Peyer's patch (tissue), 4 donors: Measurements from ENCODE around the gene ANKIB1. TPM values are rescaled to one million over a fixed set of nuclear protein-coding genes. Genes with fewer than 3 reads are reported as not detected.
A peak's percentile ranks its signal among the peaks of the same experiment; 100 is the strongest.

ENCODE experiments used
- DNase-seq, 3 donors: peaks; one replicate each; pipeline ENCODE4 v3.0.0-alpha.2; 2017 to 2019
- H3K27ac ChIP-seq, 4 donors: fragments of 200-600 bp; sonication (generic); one replicate each; pipeline ENCODE4 v1.5.1; 2016 to 2019
- H3K27me3 ChIP-seq, 2 donors: fragments of 200-600 bp; sonication (generic); one replicate each; pipeline ENCODE4 v1.5.1; 2019
- H3K36me3 ChIP-seq, 3 donors: fragments of 200-600 bp; sonication (generic); one replicate each; pipeline ENCODE4 v1.5.1; 2016 to 2019
- H3K4me1 ChIP-seq, 4 donors: fragments of 200-600 bp; sonication (generic); one replicate each; pipeline ENCODE4 v1.5.1; 2016 to 2019
- H3K4me3 ChIP-seq, 4 donors: fragments of 200-600 bp; sonication (generic); 1 replicate in 3 of 4; 2 replicates in 1 of 4; pipeline ENCODE4 v1.5.1; 2016 to 2019; ENCODE audit warnings: mild to moderate bottlenecking in 1 of 4
- H3K9me3 ChIP-seq, 4 donors: fragments of 200-600 bp; sonication (generic); one replicate each; pipeline ENCODE4 v1.5.1; 2016 to 2019; ENCODE audit warnings: mild to moderate bottlenecking in 1 of 4
- POLR2A ChIP-seq, 2 donors: fragments of 450-650 bp; IDR thresholded peaks; one replicate each; pipeline ENCODE4 v1.5.1; 2017; ENCODE audit warnings: antibody characterized with exemption in 2 of 2, mild to moderate bottlenecking in 2 of 2, moderate library complexity in 2 of 2
- total RNA-seq, 4 donors: library from RNA; depleted of rRNA; stranded (reverse); fragments of >200 nt; gene quantifications; one replicate each; pipeline ENCODE4 v1.1.0, GENCODE V29; 2016
- TF ChIP-seq, protein P1 (sequence below), 6 experiments: fragments of 450-650 bp in 4 of 6; fragments of 200-600 bp in 2 of 6; sonication (generic) in 1 of 6; IDR thresholded peaks; one replicate each; pipeline ENCODE4 v1.5.1; 2017 to 2019; ENCODE audit warnings: antibody characterized with exemption in 6 of 6, mild to moderate bottlenecking in 3 of 6, moderate library complexity in 1 of 6

Gene ANKIB1
- 10 to 100 TPM; 37.8 to 82.5 (median 47.1) TPM for total RNA-seq

DNA sequence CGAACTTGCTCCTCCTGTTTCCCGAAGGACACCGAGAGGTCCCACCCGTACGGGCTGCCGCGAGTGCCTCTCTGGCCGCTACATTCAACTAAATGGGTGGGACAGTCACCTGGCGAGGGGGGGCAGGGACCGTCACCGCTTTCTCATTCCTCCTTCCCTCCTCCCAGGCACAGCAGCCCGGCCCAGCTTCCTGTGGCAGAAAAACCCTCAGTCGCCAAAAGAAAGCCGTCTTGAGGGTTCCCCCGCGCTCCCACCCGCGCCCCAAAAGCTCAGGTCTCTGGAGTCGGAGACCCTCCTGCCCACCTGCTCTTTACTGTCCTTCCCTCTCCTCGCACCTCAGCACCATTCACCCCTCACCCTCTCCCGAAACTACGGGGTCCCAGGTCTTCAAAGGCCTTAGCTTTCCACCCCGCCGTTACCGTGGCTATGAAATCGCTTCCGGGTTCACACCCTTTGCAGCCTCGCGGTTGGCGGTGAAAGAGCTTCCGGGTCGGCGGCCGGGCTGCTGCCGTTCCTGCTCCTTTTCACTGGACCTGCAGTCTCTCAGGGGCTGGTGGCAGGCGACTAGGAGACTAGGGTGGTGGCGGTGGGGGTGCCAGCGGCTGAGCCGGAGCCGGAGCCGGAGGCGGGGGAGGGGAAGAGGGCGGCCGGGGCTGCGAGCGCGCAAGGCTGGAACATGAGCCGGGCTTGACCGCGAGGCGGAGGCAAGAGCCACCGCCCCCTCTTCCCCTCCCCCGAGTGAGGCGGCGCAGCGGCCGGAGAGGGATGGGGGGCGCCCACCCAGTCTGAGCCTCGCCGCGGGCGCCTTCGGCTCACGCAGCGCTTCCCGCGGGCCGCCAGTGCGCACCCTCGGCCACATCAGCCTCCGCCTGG, at the start of gene ANKIB1, which contains the start of gene KRIT1:
Gene ANKIB1 (plus strand): TSS at position 488 of the 873 bp plus-strand sequence. CDS start 49,005 bp downstream, outside the sequence.
Gene KRIT1 (minus strand): TSS at position 428 of the 873 bp plus-strand sequence. CDS start 3,779 bp downstream, outside the sequence.
- no peaks in the 10 kb centered on the region for H3K9me3 ChIP-seq
- peak; percentile 88 to 95 (median 91) for DNase-seq
- peak; percentile 24 to 48 for TF ChIP-seq POLR2A (IDR thresholded peaks at IDR 0.05)
- TF ChIP-seq, protein P1, sequence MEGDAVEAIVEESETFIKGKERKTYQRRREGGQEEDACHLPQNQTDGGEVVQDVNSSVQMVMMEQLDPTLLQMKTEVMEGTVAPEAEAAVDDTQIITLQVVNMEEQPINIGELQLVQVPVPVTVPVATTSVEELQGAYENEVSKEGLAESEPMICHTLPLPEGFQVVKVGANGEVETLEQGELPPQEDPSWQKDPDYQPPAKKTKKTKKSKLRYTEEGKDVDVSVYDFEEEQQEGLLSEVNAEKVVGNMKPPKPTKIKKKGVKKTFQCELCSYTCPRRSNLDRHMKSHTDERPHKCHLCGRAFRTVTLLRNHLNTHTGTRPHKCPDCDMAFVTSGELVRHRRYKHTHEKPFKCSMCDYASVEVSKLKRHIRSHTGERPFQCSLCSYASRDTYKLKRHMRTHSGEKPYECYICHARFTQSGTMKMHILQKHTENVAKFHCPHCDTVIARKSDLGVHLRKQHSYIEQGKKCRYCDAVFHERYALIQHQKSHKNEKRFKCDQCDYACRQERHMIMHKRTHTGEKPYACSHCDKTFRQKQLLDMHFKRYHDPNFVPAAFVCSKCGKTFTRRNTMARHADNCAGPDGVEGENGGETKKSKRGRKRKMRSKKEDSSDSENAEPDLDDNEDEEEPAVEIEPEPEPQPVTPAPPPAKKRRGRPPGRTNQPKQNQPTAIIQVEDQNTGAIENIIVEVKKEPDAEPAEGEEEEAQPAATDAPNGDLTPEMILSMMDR (IDR thresholded peaks at IDR 0.05): peak in 5 of 6 experiments; percentile 6 to 48 (median 30)
- peak within 1 kb of the TSS; percentile 59 to 96 (median 84) for H3K4me3 ChIP-seq
- no peaks in the 10 kb centered on the region for H3K27me3 ChIP-seq
- peaks cover 0 to 6% (median 0%) of the 10 kb centered on the region in 3 donors for H3K36me3 ChIP-seq
- peak within 1 kb of the TSS; percentile 84 to 94 (median 90) for H3K27ac ChIP-seq
- H3K4me1 ChIP-seq: peaks cover 0 to 31% (median 10%) of the 10 kb centered on the region in 4 donors

- Histone ChIP-seq H3K27me3 (no peaks in the 10 kb centered on the region), H3K9me3 (no peaks in the 10 kb centered on the region), H3K4me3 (no peak overlapping the region), H3K36me3 (peaks cover 0 to 57% (median 0%) of the 10 kb centered on the region in 3 donors), H3K27ac (no peak overlapping the region), H3K4me1 (no peaks in the 10 kb centered on the region)
- no peak for TF ChIP-seq POLR2A (IDR thresholded peaks at IDR 0.05)
- TF ChIP-seq, protein P1 (IDR thresholded peaks at IDR 0.05): no peak
- DNase-seq: no peak
Observed at GRCh38 chr7:92200791-92201190, 45.0 kb upstream of the ANKIB1 start.

DNA sequence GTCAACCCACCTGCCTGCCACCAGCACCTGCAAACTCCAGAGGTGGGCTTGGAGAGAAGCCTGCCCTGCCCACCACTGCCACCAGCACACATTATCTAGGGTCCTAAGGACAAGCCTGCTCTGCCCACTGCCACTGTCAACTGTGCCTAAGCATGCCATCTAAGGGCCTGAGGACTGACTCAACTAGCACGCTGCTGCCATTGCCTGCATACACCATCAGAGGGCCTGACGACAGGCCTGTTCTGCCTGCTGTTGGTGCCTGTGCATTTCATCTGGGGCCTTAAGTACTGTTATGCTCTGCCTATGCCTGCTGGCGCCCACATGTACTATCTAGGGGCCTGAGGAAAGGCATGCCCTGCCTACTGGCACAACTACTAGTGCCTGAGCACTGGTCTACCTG, 39.8 kb upstream of the ANKIB1 start:
- Histone ChIP-seq H3K4me1 (no peaks in the 10 kb centered on the region), H3K27me3 (no peaks in the 10 kb centered on the region), H3K9me3 (no peaks in the 10 kb centered on the region), H3K4me3 (no peak overlapping the region), H3K27ac (no peak overlapping the region), H3K36me3 (peaks cover 0 to 62% (median 0%) of the 10 kb centered on the region in 3 donors)
- no peak for TF ChIP-seq POLR2A (IDR thresholded peaks at IDR 0.05)
- TF ChIP-seq, protein P1 (IDR thresholded peaks at IDR 0.05): no peak
- no peak for DNase-seq

GRCh38 chr7:92206672-92207071, 39.1 kb upstream of the ANKIB1 start:
- Histone ChIP-seq H3K4me1 (no peaks in the 10 kb centered on the region), H3K36me3 (peaks cover 0 to 64% (median 0%) of the 10 kb centered on the region in 3 donors), H3K9me3 (no peaks in the 10 kb centered on the region), H3K4me3 (no peak overlapping the region), H3K27me3 (no peaks in the 10 kb centered on the region), H3K27ac (no peak overlapping the region)
- no peak for TF ChIP-seq POLR2A (IDR thresholded peaks at IDR 0.05)
- TF ChIP-seq, protein P1 (IDR thresholded peaks at IDR 0.05): no peak
- no peak for DNase-seq

DNA sequence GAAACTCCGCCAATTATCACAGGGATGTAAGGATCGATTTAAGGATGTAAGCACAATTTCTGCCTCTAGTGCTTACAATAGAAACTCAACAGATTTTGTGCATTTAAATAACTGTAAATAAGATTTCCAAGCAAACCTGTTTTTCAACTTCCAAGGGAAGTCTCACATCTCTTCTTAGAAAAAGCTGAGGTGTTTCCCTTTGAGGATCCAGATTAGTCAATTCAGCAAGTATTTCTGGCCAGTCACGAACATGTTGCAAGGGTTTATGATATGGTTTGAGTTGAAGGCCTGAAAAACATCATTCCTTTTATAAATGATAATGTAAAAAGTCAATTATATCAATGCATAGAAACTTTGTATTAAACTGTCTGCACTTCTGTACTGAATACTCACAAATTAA, 24.0 kb upstream of the ANKIB1 start:
- Histone ChIP-seq H3K36me3 (peaks cover 0 to 93% (median 0%) of the 10 kb centered on the region in 3 donors), H3K4me1 (no peaks in the 10 kb centered on the region), H3K9me3 (no peaks in the 10 kb centered on the region), H3K27ac (no peak overlapping the region), H3K27me3 (no peaks in the 10 kb centered on the region), H3K4me3 (no peak overlapping the region)
- TF ChIP-seq, protein P1 (IDR thresholded peaks at IDR 0.05): no peak
- TF ChIP-seq POLR2A (IDR thresholded peaks at IDR 0.05): no peak
- no peak for DNase-seq
